H9 (cell line): Measurements from ENCODE around the gene TP53BP2. TPM values are rescaled to one million over a fixed set of nuclear protein-coding genes. Genes with fewer than 3 reads are reported as not detected.

Experiments used
- DNase-seq: peaks from one replicate; pipeline ENCODE4 v3.0.0-alpha.2; 2017
- H2AFZ ChIP-seq: one replicate; pipeline ENCODE4 v1.6.1; 2013; ENCODE audit warnings: mild to moderate bottlenecking, low read length, control low read depth, moderate library complexity
- H2AK5ac ChIP-seq: 2 replicates; pipeline ENCODE4 v1.6.1; 2013; ENCODE audit warnings: low read length, control low read depth, mixed read lengths; ENCODE audit not compliant: insufficient read length
- H2BK120ac ChIP-seq: one replicate; pipeline ENCODE4 v1.6.1; 2013; ENCODE audit warnings: low read depth, mild to moderate bottlenecking, low read length, control low read depth, inconsistent platforms; ENCODE audit not compliant: poor library complexity, severe bottlenecking
- H2BK12ac ChIP-seq: 2 replicates; pipeline ENCODE4 v1.6.1; 2013; ENCODE audit warnings: low read length, control low read depth, mixed read lengths, low read depth; ENCODE audit not compliant: insufficient read length
- H2BK15ac ChIP-seq: 2 replicates; pipeline ENCODE4 v1.6.1; 2013; ENCODE audit warnings: low read depth, low read length, control low read depth
- H2BK20ac ChIP-seq: one replicate; pipeline ENCODE4 v1.6.1; 2013; ENCODE audit warnings: low read depth, mild to moderate bottlenecking, low read length, control low read depth, inconsistent platforms; ENCODE audit not compliant: poor library complexity, severe bottlenecking
- H2BK5ac ChIP-seq: 2 replicates; pipeline ENCODE4 v1.6.1; 2013; ENCODE audit warnings: low read length, control low read depth, mixed read lengths; ENCODE audit not compliant: insufficient read length
- H3K14ac ChIP-seq: 2 replicates; pipeline ENCODE4 v1.6.1; 2013; ENCODE audit warnings: low read length, control low read depth; ENCODE audit not compliant: insufficient read depth
- H3K18ac ChIP-seq: 2 replicates; pipeline ENCODE4 v1.6.1; 2013; ENCODE audit warnings: low read depth, mild to moderate bottlenecking, mixed read lengths, low read length, control low read depth; ENCODE audit not compliant: insufficient read length
- H3K23ac ChIP-seq: 2 replicates; pipeline ENCODE4 v1.6.1; 2013; ENCODE audit warnings: low read length, control low read depth, mixed read lengths, low read depth; ENCODE audit not compliant: insufficient read length
- H3K23me2 ChIP-seq: 2 replicates; pipeline ENCODE4 v1.6.1; 2013; ENCODE audit warnings: low read depth, mild to moderate bottlenecking, mixed read lengths, low read length, control low read depth; ENCODE audit not compliant: insufficient read length, poor library complexity, severe bottlenecking
- H3K27ac ChIP-seq: 2 replicates; pipeline ENCODE4 v1.5.1; 2013; ENCODE audit warnings: low read length, control low read depth, mixed read lengths, low read depth; ENCODE audit not compliant: insufficient read length
- H3K27me3 ChIP-seq: 2 replicates; pipeline ENCODE4 v1.6.1; 2013; ENCODE audit warnings: low read length, control low read depth, inconsistent platforms; ENCODE audit not compliant: insufficient read depth
- H3K4ac ChIP-seq: 2 replicates; pipeline ENCODE4 v1.6.1; 2013; ENCODE audit warnings: low read depth, mild to moderate bottlenecking, control low read depth, inconsistent platforms, low read length, moderate library complexity
- H3K4me1 ChIP-seq: 2 replicates; pipeline ENCODE4 v1.6.1; 2013; ENCODE audit warnings: low read length, control low read depth, inconsistent platforms; ENCODE audit not compliant: insufficient read depth
- H3K4me2 ChIP-seq: 2 replicates; pipeline ENCODE4 v1.6.1; 2013; ENCODE audit warnings: low read length, control low read depth, mixed read lengths; ENCODE audit not compliant: insufficient read length, insufficient read depth
- H3K56ac ChIP-seq: 2 replicates; pipeline ENCODE4 v1.6.1; 2013; ENCODE audit warnings: low read depth, mild to moderate bottlenecking, mixed read lengths, low read length, control low read depth; ENCODE audit not compliant: insufficient read length
- H3K79me1 ChIP-seq: 2 replicates; pipeline ENCODE4 v1.6.1; 2013; ENCODE audit warnings: low read depth, mild to moderate bottlenecking, moderate library complexity, low read length, control low read depth, inconsistent platforms; ENCODE audit not compliant: insufficient read depth, poor library complexity, severe bottlenecking
- H3K79me2 ChIP-seq: 2 replicates; pipeline ENCODE4 v1.6.1; 2013; ENCODE audit warnings: low read length, control low read depth, inconsistent platforms; ENCODE audit not compliant: insufficient read depth
- H3K9ac ChIP-seq: 2 replicates; pipeline ENCODE4 v1.6.1; 2013; ENCODE audit warnings: low read length, control low read depth, mixed read lengths; ENCODE audit not compliant: insufficient read length; ENCODE audit errors: extremely low read depth
- H3K9me3 ChIP-seq: one replicate; pipeline ENCODE4 v1.6.1; 2013; ENCODE audit warnings: low read depth, low read length, inconsistent platforms; ENCODE audit not compliant: control insufficient read depth
- H3T11ph ChIP-seq: one replicate; pipeline ENCODE4 v1.6.1; 2013; ENCODE audit warnings: mild to moderate bottlenecking, low read length, control low read depth, inconsistent platforms
- H4K20me1 ChIP-seq: one replicate; pipeline ENCODE4 v1.6.1; 2013; ENCODE audit not compliant: control insufficient read depth, insufficient read length, insufficient read depth
- H4K5ac ChIP-seq: 2 replicates; pipeline ENCODE4 v1.6.1; 2013; ENCODE audit warnings: low read depth, mild to moderate bottlenecking, mixed read lengths, low read length, control low read depth; ENCODE audit not compliant: insufficient read length
- H4K8ac ChIP-seq: replicated peaks from 2 replicates; pipeline ENCODE4 v1.6.1; 2013; ENCODE audit warnings: low read length, control low read depth, mixed read lengths, low read depth; ENCODE audit not compliant: insufficient read length
- H4K91ac ChIP-seq: 2 replicates; pipeline ENCODE4 v1.6.1; 2013; ENCODE audit warnings: low read depth, mild to moderate bottlenecking, moderate library complexity, mixed read lengths, low read length, control low read depth; ENCODE audit not compliant: insufficient read length
- H3K27ac Mint-ChIP-seq, 3 experiments: 2 replicates in 2 of 3; 3 replicates in 1 of 3; pipeline ENCODE4 v1.8.0; 2020 to 2021; ENCODE audit warnings: mixed read lengths in 3 of 3, mild to moderate bottlenecking in 1 of 3, moderate library complexity in 1 of 3
- H3K27me3 Mint-ChIP-seq: 2 replicates; pipeline ENCODE4 v1.8.0; 2021; ENCODE audit warnings: low read depth, mild to moderate bottlenecking, moderate library complexity, mixed read lengths
- H3K36me3 Mint-ChIP-seq, 3 experiments: 2 replicates in 2 of 3; 3 replicates in 1 of 3; pipeline ENCODE4 v1.8.0; 2020 to 2021; ENCODE audit warnings: low read depth in 3 of 3, mixed read lengths in 3 of 3; ENCODE audit not compliant: insufficient read depth in 1 of 3
- H3K4me1 Mint-ChIP-seq, 2 experiments: 2 replicates each; pipeline ENCODE4 v1.8.0; 2020; ENCODE audit warnings: mixed read lengths in 2 of 2
- H3K4me3 Mint-ChIP-seq, 2 experiments: 2 replicates in 1 of 2; 3 replicates in 1 of 2; pipeline ENCODE4 v1.8.0; 2020 to 2021; ENCODE audit warnings: mild to moderate bottlenecking in 2 of 2, mixed read lengths in 2 of 2, moderate library complexity in 1 of 2
- H3K9me3 Mint-ChIP-seq, 2 experiments: 2 replicates in 1 of 2; 3 replicates in 1 of 2; pipeline ENCODE4 v1.8.0; 2020; ENCODE audit warnings: mild to moderate bottlenecking in 2 of 2, mixed read lengths in 2 of 2, moderate library complexity in 1 of 2
- CTCF ChIP-seq: fragments of 200-600 bp; sonication (generic); conservative IDR thresholded peaks from 3 replicates; pipeline ENCODE4 v1.8.0; 2021; ENCODE audit warnings: antibody characterized with exemption, mild to moderate bottlenecking
- whole genome bisulfite sequencing: extraction: QIAGEN DNeasy Blood & Tissue Kit; methylation state at CpG from one replicate; pipeline ENCODE4 v1.1.7; 2013; ENCODE audit warnings: missing lambda C conversion rate, low lambda C conversion rate, mixed read lengths; ENCODE audit not compliant: insufficient read length; ENCODE audit errors: extremely low coverage; 5-methylcytosine and 5-hydroxymethylcytosine counted together
- total RNA-seq: library from RNA; stranded (reverse); gene quantifications from 2 replicates; pipeline ENCODE4 v1.2.1, GENCODE V29; 2021

The TP53BP2 gene
- total RNA-seq, 1 experiment from 2014 or later = 49.7 TPM

DNA sequence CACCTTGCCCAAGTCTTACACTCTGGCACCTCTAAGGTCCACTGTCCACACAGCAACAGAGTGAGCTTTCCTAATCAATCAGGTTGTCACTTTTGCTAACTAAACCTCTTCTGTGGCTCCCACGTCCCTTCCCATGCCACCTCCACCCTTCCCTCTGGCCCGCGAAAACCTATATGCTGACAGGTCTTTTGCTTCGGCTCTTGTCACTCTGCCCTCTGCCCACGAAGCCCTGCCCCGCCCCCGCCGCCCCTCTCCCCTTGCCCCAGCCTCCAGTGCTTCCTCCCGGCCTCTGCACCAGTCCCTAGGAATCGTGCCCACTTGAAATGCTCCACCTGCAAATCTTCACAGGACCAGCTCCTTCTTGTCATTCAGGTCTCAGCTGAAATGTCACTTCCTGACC lies 8.1 kb downstream of the TP53BP2 start:
- Histone ChIP-seq H4K91ac (no peak overlapping the region), H3K23me2 (no peaks in the 10 kb centered on the region), H3K9ac (no peak overlapping the region), H4K8ac (no peak overlapping the region), H4K20me1 (no peaks in the 10 kb centered on the region), H2AFZ (no peak overlapping the region), H2BK15ac (no peak overlapping the region), H3K4ac (no peak overlapping the region), H2BK12ac (no peak overlapping the region), H3K27ac (no peak overlapping the region), H3K79me1 (peaks cover 8% of the 10 kb centered on the region), H3K56ac (no peak overlapping the region), H2AK5ac (no peak overlapping the region), H3K4me2 (no peak overlapping the region), H3K14ac (no peak overlapping the region), H3K4me1 (peaks cover 13% of the 10 kb centered on the region), H2BK5ac (no peak overlapping the region), H3T11ph (no peak overlapping the region), H2BK120ac (no peak overlapping the region), H4K5ac (no peak overlapping the region), H3K23ac (no peak overlapping the region), H3K18ac (no peak overlapping the region), H3K27me3 (no peaks in the 10 kb centered on the region), H2BK20ac (no peak overlapping the region), H3K9me3 (no peaks in the 10 kb centered on the region), H3K79me2 (peaks cover 23% of the 10 kb centered on the region)
- WGBS = no CpG with 5 or more reads among the region's 10 CpGs
- no peak overlapping the region; a peak in 1 of 7 replicates for H3K27ac Mint-ChIP-seq
- H3K27me3 Mint-ChIP-seq = no peaks in the 10 kb centered on the region
- H3K9me3 Mint-ChIP-seq = no peaks in the 10 kb centered on the region
- no peak overlapping the region; a peak in 1 of 5 replicates for H3K4me3 Mint-ChIP-seq
- H3K36me3 Mint-ChIP-seq = peaks cover 0 to 5% (median 5%) of the 10 kb centered on the region in 3 experiments; a peak in 5 of 7 replicates
- no peak for DNase-seq
- peaks cover 31 to 32% of the 10 kb centered on the region in 2 experiments for H3K4me1 Mint-ChIP-seq
- no peak for TF ChIP-seq CTCF
